ENCODE results near the gene ADAM33.

- TF ChIP-seq CTCF (conservative IDR thresholded peaks at IDR 0.05; ENCODE audit: low read length) (no peak), EZH2phosphoT487 (IDR thresholded peaks at IDR 0.05; ENCODE audit: borderline replicate concordance) (no peak)
Measured at GRCh38 chr20:3621111-3621510, 60.7 kb downstream of the ADAM33 start.
